Measurements from ENCODE around the gene MVD.

DNA sequence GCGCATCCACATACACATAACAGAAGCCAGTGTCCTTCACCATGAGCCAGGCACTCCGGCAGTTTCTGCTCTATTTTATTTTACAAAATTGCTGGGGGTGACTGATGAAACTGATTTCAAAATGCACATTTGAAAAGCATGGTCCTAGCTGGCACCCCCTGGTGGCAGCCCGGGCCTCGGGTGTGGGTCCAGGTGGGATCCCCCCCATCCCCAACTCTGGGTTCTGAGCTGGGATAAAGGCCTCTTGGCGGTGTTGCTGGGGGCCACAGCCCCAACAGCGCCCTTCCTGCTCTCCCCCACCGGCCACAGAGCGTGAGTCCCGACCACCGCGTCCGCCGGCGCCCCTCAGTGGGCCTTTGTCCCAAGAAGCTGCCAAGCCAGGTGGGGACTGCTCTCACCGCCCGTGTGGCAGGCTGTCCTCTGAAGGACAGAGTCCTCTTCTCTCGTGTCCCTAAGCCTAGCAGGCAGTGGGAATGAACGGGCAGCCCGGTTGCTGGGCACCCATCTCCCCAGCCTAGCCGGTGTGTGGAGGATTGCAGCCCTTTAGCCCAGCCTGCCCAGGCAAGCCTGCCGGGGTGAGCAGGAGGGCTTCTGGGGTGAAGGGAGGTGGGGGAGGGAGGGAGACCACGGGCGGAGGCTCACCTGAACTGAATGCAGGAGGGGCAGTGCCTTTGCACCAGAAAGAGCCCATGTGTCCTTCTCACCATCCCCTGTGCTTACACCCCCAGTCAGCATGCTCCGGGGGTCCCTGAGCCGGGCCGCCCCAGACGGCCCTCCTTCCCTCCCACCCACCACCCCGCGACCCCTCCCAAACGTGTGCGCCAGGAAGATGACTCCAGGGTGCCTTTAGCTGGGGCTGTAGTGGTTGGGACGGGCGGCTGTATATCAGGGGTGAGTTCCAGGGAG, 22.5 kb upstream of the MVD start:
- TF ChIP-seq, protein P1, sequence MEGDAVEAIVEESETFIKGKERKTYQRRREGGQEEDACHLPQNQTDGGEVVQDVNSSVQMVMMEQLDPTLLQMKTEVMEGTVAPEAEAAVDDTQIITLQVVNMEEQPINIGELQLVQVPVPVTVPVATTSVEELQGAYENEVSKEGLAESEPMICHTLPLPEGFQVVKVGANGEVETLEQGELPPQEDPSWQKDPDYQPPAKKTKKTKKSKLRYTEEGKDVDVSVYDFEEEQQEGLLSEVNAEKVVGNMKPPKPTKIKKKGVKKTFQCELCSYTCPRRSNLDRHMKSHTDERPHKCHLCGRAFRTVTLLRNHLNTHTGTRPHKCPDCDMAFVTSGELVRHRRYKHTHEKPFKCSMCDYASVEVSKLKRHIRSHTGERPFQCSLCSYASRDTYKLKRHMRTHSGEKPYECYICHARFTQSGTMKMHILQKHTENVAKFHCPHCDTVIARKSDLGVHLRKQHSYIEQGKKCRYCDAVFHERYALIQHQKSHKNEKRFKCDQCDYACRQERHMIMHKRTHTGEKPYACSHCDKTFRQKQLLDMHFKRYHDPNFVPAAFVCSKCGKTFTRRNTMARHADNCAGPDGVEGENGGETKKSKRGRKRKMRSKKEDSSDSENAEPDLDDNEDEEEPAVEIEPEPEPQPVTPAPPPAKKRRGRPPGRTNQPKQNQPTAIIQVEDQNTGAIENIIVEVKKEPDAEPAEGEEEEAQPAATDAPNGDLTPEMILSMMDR (IDR thresholded peaks at IDR 0.05) = peak; percentile 25 to 45 (median 31)
- no peak for TF ChIP-seq POLR2A (IDR thresholded peaks at IDR 0.05)

Data from right lobe of liver (tissue), 4 donors.